Endothelial cell of umbilical vein (primary cell): ENCODE measurements around the gene ABI2. TPM values are rescaled to one million over a fixed set of nuclear protein-coding genes. Genes with fewer than 3 reads are reported as not detected.
A peak's percentile ranks its signal among the peaks of the same experiment; 100 is the strongest.
"Not testable (repeated sequence)": the region's sequence is repeated elsewhere in the genome, so short reads cannot be mapped to it uniquely, and the experiment has no call there.

Experiments
- BruUV-seq: library from RNA; stranded (reverse); fragments of 400-500 nt; replicated peaks from 2 replicates; lab custom pipeline; 2021; lab: Mats Ljungman, UMichigan
- CTCF ChIA-PET: fragments of 300-600, 350-600 bp; sonication (Branson Sonifier 250); formaldehyde crosslinking; loops from one replicate; lab custom pipeline; 2021; ENCODE audit warnings: antibody characterized with exemption, inconsistent platforms; lab: Charles Lee
- POLR2A ChIA-PET: fragments of 300-600, 350-600 bp; sonication (Branson Sonifier 250); formaldehyde crosslinking; loops from one replicate; lab custom pipeline; 2021; ENCODE audit warnings: antibody characterized with exemption, inconsistent platforms; lab: Charles Lee
- DNase-seq: peaks from one replicate; pipeline ENCODE4 v3.0.0-alpha.2; 2011; ENCODE audit warnings: low read depth, low spot score
- FAIRE-seq: peaks from 2 replicates; lab custom pipeline; 2011; peaks lifted over from hg19 to GRCh38; lab: Jason Lieb, UNC
- H2AFZ ChIP-seq: 2 replicates; pipeline ENCODE4 v1.6.0; 2012; ENCODE audit warnings: low read depth, low read length, control low read depth, inconsistent platforms
- H3K27ac ChIP-seq: 2 replicates; pipeline ENCODE4 v1.5.1; 2011; ENCODE audit warnings: low read depth, mild to moderate bottlenecking, control low read depth, low read length, moderate library complexity; ENCODE audit not compliant: insufficient read depth
- H3K27me3 ChIP-seq, 2 experiments: 2 replicates each; pipeline versions ENCODE4 v1.6.0 to v1.6.1; 2011; ENCODE audit warnings: low read length in 2 of 2, mixed read lengths in 1 of 2; ENCODE audit not compliant: control insufficient read depth in 2 of 2, insufficient read depth in 2 of 2
- H3K36me3 ChIP-seq, 2 experiments: 2 replicates in 1 of 2; 3 replicates in 1 of 2; pipeline ENCODE4 v1.5.1; 2011; ENCODE audit warnings: low read length in 2 of 2, mild to moderate bottlenecking in 1 of 2, moderate library complexity in 1 of 2; ENCODE audit not compliant: control insufficient read depth in 2 of 2, insufficient read depth in 2 of 2; ENCODE audit errors: extremely low read depth in 1 of 2
- H3K4me1 ChIP-seq: 3 replicates; pipeline ENCODE4 v1.5.1; 2011; ENCODE audit warnings: mild to moderate bottlenecking, low read length; ENCODE audit not compliant: control insufficient read depth, insufficient read depth; ENCODE audit errors: extremely low read depth
- H3K4me2 ChIP-seq: 2 replicates; pipeline ENCODE4 v1.6.1; 2011; ENCODE audit warnings: low read length, control low read depth, mixed read lengths; ENCODE audit not compliant: insufficient read depth
- H3K4me3 ChIP-seq, 3 experiments: fragments of 200-600 bp in 1 of 3; sonication (generic), shearing (Covaris generic) in 1 of 3; replicated peaks in 1 of 3; 2 replicates each; pipeline ENCODE4 v1.5.1; 2011 to 2016; ENCODE audit warnings: control low read depth in 3 of 3, low read length in 3 of 3, mild to moderate bottlenecking in 2 of 3, inconsistent platforms in 1 of 3, low read depth in 1 of 3, moderate library complexity in 1 of 3; ENCODE audit not compliant: insufficient read depth in 1 of 3
- H3K79me2 ChIP-seq: 2 replicates; pipeline ENCODE4 v1.6.0; 2012; ENCODE audit warnings: low read length, inconsistent platforms; ENCODE audit not compliant: control insufficient read depth, insufficient read depth
- H3K9ac ChIP-seq: replicated peaks from 2 replicates; pipeline ENCODE3; 2011; ENCODE audit warnings: low read length, control low read depth; ENCODE audit not compliant: insufficient read depth; ENCODE audit errors: extremely low read depth
- H3K9me1 ChIP-seq: replicated peaks from 3 replicates; pipeline ENCODE4 v1.6.0; 2011; ENCODE audit warnings: mild to moderate bottlenecking, low read length; ENCODE audit not compliant: control insufficient read depth, insufficient read depth; ENCODE audit errors: extremely low read depth
- H3K9me3 ChIP-seq: replicated peaks from 2 replicates; pipeline ENCODE4 v1.5.1; 2012; ENCODE audit warnings: low read length, inconsistent platforms; ENCODE audit not compliant: control insufficient read depth, insufficient read depth
- H4K20me1 ChIP-seq: replicated peaks from 2 replicates; pipeline ENCODE3; 2011; ENCODE audit warnings: mild to moderate bottlenecking, low read length; ENCODE audit not compliant: control insufficient read depth, insufficient read depth; ENCODE audit errors: extremely low read depth
- EZH2 ChIP-seq: IDR thresholded peaks from 2 replicates; pipeline ENCODE4 v1.6.1; 2012; ENCODE audit warnings: borderline replicate concordance, low read depth, mild to moderate bottlenecking, moderate library complexity, low read length, inconsistent platforms; ENCODE audit not compliant: severe bottlenecking
- FOS ChIP-seq: IDR thresholded peaks from 2 replicates; pipeline ENCODE4 v1.6.1; 2011; ENCODE audit warnings: mild to moderate bottlenecking, low read length, moderate library complexity, borderline replicate concordance; ENCODE audit not compliant: insufficient read depth
- dilution Hi-C: fragments of 300-500 bp; cut with MboI; formaldehyde crosslinking; loops from one replicate; pipeline ENCODE4 v1.15.0; 2019; ENCODE audit warnings: low sequenced_read_pairs; ENCODE audit not compliant: extremely low pct_ligation_motif_present
- intact Hi-C: fragments of 100-400 bp; cut with micrococcal nuclease; formaldehyde crosslinking; loops from one replicate; pipeline ENCODE4 v1.10.0; 2022
- polyA plus RNA-seq, 4 experiments: library from polyadenylated mRNA; depleted of rRNA in 3 of 4; stranded (reverse) in 3 of 4; unstranded in 1 of 4; fragments of >200 nt; gene quantifications; 2 replicates each; pipeline versions ENCODE4 v1.2.1 to v1.2.3, GENCODE V29; 2011 to 2012; ENCODE audit warnings: missing spikeins in 1 of 4
- total RNA-seq: library from RNA; stranded (reverse); gene quantifications from 2 replicates; pipeline ENCODE4 v1.2.3, GENCODE V29; 2021

ABI2 gene
- total and polyA plus RNA-seq, 2 donors (not counting 3 experiments of a cell fraction or from before 2014, with no cell fraction given): 35.7 to 61.0 TPM

DNA sequence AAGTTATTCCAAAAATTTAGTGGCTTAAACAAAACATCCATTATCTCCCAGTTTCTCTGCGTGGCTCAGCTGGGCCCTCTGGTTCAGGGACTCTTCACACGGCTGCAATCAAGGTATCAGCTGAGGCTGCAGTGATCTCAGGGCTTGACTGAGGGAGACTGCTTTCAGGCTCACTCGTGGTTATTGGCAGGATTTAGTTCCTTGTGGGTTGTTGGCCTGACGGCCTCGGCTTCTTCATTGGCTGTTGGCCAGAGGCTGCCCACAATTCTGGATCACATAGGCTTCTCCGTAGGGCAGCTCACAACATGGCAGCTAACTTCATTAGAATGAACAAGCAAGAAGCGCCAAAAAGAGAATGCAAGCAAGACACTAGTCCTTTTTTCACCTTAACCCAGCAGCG, 90.1 kb downstream of the ABI2 start:
- no peaks in the 10 kb centered on the region for H3K9me3 ChIP-seq
- H4K20me1 ChIP-seq: no peaks in the 10 kb centered on the region
- H3K79me2 ChIP-seq: no peaks in the 10 kb centered on the region
- BruUV-seq: no TSS peak
- CTCF ChIA-PET: interaction anchor here (0.7 kb wide), 1 partner anchor 47 kb away, joined by 4 read pairs; no protein-coding TSS in a partner anchor
- no peak overlapping the region for H3K4me2 ChIP-seq
- dilution Hi-C loops: no loop called here
- no peak overlapping the region for H3K9ac ChIP-seq
- H3K9me1 ChIP-seq: no peaks in the 10 kb centered on the region
- H3K4me1 ChIP-seq: no peaks in the 10 kb centered on the region
- POLR2A ChIA-PET: no interaction called here
- TF ChIP-seq EZH2: no peak
- H3K27me3 ChIP-seq: no peaks in the 10 kb centered on the region
- FAIRE-seq: no peak
- no peak overlapping the region for H3K4me3 ChIP-seq
- intact Hi-C loops: no loop called here
- DNase-seq: no peak
- H3K27ac ChIP-seq: no peak overlapping the region
- H2AFZ ChIP-seq: no peak overlapping the region
- H3K36me3 ChIP-seq: peaks cover 7 to 13% of the 10 kb centered on the region in 2 experiments

DNA sequence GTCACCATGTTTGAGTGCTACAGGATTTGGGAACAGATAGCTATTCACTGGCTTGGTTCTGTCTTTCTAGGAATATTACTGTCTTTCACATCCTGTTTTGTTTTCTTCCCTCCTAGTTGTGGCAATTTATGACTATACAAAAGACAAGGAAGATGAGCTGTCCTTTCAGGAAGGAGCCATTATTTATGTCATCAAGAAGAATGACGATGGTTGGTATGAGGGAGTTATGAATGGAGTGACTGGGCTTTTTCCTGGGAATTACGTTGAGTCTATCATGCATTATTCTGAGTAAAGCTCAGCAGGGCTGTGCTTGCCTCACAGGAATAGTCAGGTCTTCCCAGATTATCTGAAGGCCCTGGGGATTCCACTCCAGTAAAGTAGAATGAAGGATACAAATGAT, 98.9 kb downstream of the ABI2 start:
- Histone ChIP-seq H3K27ac (no peak overlapping the region), H3K79me2 (no peaks in the 10 kb centered on the region), H3K4me3 (no peak overlapping the region), H2AFZ (no peak overlapping the region), H4K20me1 (no peaks in the 10 kb centered on the region), H3K4me2 (peak overlapping the region; percentile 23), H3K9ac (no peak overlapping the region), H3K9me3 (no peaks in the 10 kb centered on the region), H3K36me3 (peaks cover 2 to 5% of the 10 kb centered on the region in 2 experiments), H3K27me3 (no peaks in the 10 kb centered on the region), H3K4me1 (peaks cover 14% of the 10 kb centered on the region), H3K9me1 (no peaks in the 10 kb centered on the region)
- dilution Hi-C loops: no loop called here
- intact Hi-C loops: no loop called here
- DNase-seq (peak; percentile 29), FAIRE-seq (no peak)
- ChIA-PET CTCF (interaction anchor here (1.0 to 1.1 kb wide), 3 partner anchors 11 to 388 kb away, joined by 3 to 4 read pairs (median 3); no protein-coding TSS in a partner anchor), POLR2A (no interaction called here)
- TF ChIP-seq EZH2 (no peak), FOS (peak; percentile 45)
- BruUV-seq: no TSS peak

DNA sequence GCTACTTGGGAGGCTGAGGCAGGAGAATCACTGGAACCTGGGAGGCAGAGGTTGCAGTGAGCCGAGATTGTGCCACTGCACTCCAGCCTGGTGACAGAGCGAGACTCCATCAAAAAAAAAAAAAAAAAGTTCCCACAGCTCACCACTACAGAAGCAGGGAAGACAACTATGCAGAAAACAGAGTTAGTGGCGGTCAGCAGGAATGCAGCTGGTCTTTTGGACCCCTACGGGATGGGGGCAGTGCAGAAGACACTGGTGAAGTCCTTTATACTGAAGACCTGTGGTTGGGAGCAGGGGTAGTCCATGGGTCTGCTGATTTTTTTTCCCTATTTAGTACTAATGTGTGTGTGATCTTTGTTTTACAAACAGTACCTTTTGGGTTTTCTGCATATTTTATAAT, 101.4 kb downstream of the ABI2 start:
- BruUV-seq, H4K20me1 ChIP-seq, H3K9me1 ChIP-seq, H3K79me2 ChIP-seq, H3K36me3 ChIP-seq, DNase-seq, H3K9ac ChIP-seq, H3K9me3 ChIP-seq, FAIRE-seq, dilution Hi-C loops, H3K4me2 ChIP-seq, POLR2A ChIA-PET, H2AFZ ChIP-seq, H3K27me3 ChIP-seq, intact Hi-C loops, H3K4me3 ChIP-seq, H3K27ac ChIP-seq: not testable (repeated sequence)
- H3K4me1 ChIP-seq: peaks cover 14% of the 10 kb centered on the region
- CTCF ChIA-PET: interaction anchor here (1.3 to 1.6 kb wide), 2 partner anchors 8 to 386 kb away, joined by 3 to 6 read pairs; no protein-coding TSS in a partner anchor
